ENCODE data around the gene TCP11L2.

DNA sequence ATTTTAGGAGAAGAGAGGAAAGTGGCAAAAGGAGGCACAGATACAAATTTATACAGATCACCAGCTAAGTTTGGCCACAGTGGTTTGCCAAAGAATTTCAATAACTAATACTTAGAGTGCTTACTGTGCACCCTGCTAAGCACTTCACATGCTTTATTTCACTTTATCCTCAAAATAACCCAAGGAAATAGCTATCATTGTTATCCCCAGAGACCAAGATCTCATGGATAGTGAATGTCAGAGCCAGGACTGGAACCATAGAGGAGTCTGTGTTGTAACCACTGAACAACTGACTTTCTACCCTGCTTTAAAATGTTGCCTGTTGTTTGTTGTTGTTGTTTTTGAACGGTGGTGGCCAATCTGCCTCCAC lies 1.3 kb upstream of the TCP11L2 start:
- TF ChIP-seq, protein P1, sequence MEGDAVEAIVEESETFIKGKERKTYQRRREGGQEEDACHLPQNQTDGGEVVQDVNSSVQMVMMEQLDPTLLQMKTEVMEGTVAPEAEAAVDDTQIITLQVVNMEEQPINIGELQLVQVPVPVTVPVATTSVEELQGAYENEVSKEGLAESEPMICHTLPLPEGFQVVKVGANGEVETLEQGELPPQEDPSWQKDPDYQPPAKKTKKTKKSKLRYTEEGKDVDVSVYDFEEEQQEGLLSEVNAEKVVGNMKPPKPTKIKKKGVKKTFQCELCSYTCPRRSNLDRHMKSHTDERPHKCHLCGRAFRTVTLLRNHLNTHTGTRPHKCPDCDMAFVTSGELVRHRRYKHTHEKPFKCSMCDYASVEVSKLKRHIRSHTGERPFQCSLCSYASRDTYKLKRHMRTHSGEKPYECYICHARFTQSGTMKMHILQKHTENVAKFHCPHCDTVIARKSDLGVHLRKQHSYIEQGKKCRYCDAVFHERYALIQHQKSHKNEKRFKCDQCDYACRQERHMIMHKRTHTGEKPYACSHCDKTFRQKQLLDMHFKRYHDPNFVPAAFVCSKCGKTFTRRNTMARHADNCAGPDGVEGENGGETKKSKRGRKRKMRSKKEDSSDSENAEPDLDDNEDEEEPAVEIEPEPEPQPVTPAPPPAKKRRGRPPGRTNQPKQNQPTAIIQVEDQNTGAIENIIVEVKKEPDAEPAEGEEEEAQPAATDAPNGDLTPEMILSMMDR (IDR thresholded peaks at IDR 0.05): no peak
- TF ChIP-seq ZFX (IDR thresholded peaks at IDR 0.05; ENCODE audit: borderline replicate concordance): no peak
